CD4-positive, alpha-beta T cell (primary cell): ENCODE results near the gene PEG3. TPM values are rescaled to one million over a fixed set of nuclear protein-coding genes. Genes with fewer than 3 reads are reported as not detected.

Experiments
- ATAC-seq: fragments of 200-7000 bp; cut with Tn5 transposase; one replicate; pipeline ENCODE4 v1.10.0; 2022; ENCODE audit warnings: mild to moderate bottlenecking; ENCODE audit not compliant: poor library complexity
- CTCF ChIA-PET: fragments of 350-600 bp; sonication (Branson Sonifier 250); formaldehyde crosslinking; loops from one replicate; lab custom pipeline; 2021; ENCODE audit warnings: antibody characterized with exemption, inconsistent platforms; lab: Charles Lee
- POLR2A ChIA-PET: fragments of 350-600 bp; sonication (Branson Sonifier 250); formaldehyde crosslinking; loops from one replicate; lab custom pipeline; 2021; ENCODE audit warnings: antibody characterized with exemption, inconsistent platforms; lab: Charles Lee
- DNase-seq, 14 experiments: peaks; one replicate each; pipeline ENCODE4 v3.0.0-alpha.2; 2013 to 2020; ENCODE audit warnings: mixed read lengths in 2 of 14
- H3K27ac ChIP-seq, 2 donors: one replicate each; pipeline versions ENCODE4 v1.5.1 to v1.7.0; 2013; ENCODE audit warnings: low read length in 2 of 2, low read depth in 1 of 2, mild to moderate bottlenecking in 1 of 2
- H3K27me3 ChIP-seq, 2 experiments: 1 replicate in 1 of 2; 2 replicates in 1 of 2; pipeline versions ENCODE4 v1.6.1 to v1.7.0; 2013; ENCODE audit warnings: low read length in 2 of 2, control low read depth in 1 of 2, mild to moderate bottlenecking in 1 of 2, moderate library complexity in 1 of 2; ENCODE audit not compliant: insufficient read depth in 2 of 2, control insufficient read depth in 1 of 2
- H3K36me3 ChIP-seq: one replicate; pipeline ENCODE4 v1.6.1; 2013; ENCODE audit warnings: low read length, control low read depth; ENCODE audit not compliant: insufficient read depth
- H3K4me1 ChIP-seq: one replicate; pipeline ENCODE4 v1.6.1; 2013; ENCODE audit warnings: low read length, control low read depth; ENCODE audit not compliant: insufficient read depth
- H3K4me3 ChIP-seq: one replicate; pipeline ENCODE4 v1.5.1; 2013; ENCODE audit warnings: mild to moderate bottlenecking, low read length, moderate library complexity
- H3K9me3 ChIP-seq, 2 experiments: 1 replicate in 1 of 2; 2 replicates in 1 of 2; pipeline versions ENCODE4 v1.6.1 to v1.7.0; 2013; ENCODE audit warnings: low read length in 2 of 2, mild to moderate bottlenecking in 2 of 2, control low read depth in 1 of 2, moderate library complexity in 1 of 2; ENCODE audit not compliant: control insufficient read depth in 1 of 2, insufficient read depth in 1 of 2
- H3K27ac Mint-ChIP-seq: one replicate; pipeline ENCODE4 v1.8.0; 2020; ENCODE audit warnings: mixed read lengths
- H3K27me3 Mint-ChIP-seq: one replicate; pipeline ENCODE4 v1.8.0; 2021; ENCODE audit warnings: mixed read lengths
- H3K36me3 Mint-ChIP-seq: one replicate; pipeline ENCODE4 v1.8.0; 2021; ENCODE audit warnings: low read depth, mixed read lengths
- H3K4me1 Mint-ChIP-seq: one replicate; pipeline ENCODE4 v1.8.0; 2021; ENCODE audit warnings: low read depth, mixed read lengths
- H3K4me3 Mint-ChIP-seq: one replicate; pipeline ENCODE4 v1.8.0; 2020; ENCODE audit warnings: mild to moderate bottlenecking, mixed read lengths
- H3K9me3 Mint-ChIP-seq: one replicate; pipeline ENCODE4 v1.8.0; 2020; ENCODE audit warnings: mixed read lengths
- intact Hi-C, 2 experiments: fragments of 100-400 bp; cut with DNase I in 1 of 2; cut with micrococcal nuclease in 1 of 2; formaldehyde crosslinking; loops; one replicate each; pipeline versions ENCODE4 v1.15.1 to v1.9.0; 2023 to 2025; cut with DNase I, micrococcal nuclease
- total RNA-seq, 174 experiments: library from RNA in 2 of 174; stranded (reverse) in 2 of 174; gene quantifications; one replicate each; pipeline ENCODE4 v1.2.3 and lab custom pipeline; 2021 to 2026
- TF ChIP-seq, protein P1 (sequence below): fragments of 200-600 bp; IDR thresholded peaks from one replicate; pipeline ENCODE4 v1.8.0; 2022; ENCODE audit warnings: antibody characterized with exemption, mild to moderate bottlenecking

Gene PEG3
- total RNA-seq, 2 experiments from 2014 or later: 0.06 TPM; not detected in 1

DNA sequence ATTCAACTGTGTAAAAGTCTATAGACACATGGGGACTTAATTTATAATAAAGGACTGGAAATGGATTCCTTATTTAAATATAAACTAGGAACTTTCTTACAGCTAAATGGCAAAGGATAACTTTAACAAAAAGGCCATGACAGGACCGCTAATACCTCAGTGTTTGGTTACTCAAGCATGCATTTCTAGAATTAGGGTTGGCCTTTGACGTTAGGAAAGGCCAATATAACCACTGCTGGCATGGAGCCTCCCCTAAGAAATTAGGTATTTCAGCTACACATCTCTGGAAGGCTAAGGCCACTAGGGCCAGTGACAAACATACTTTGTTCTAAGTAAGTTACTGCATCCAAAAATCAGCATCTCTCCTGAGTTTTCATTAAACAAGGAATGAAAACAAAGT is 9.3 kb downstream of the PEG3 start:
- POLR2A ChIA-PET: no interaction called here
- CTCF ChIA-PET: no interaction called here
- peaks cover 17 to 27% of the 10 kb centered on the region in 2 experiments for H3K9me3 ChIP-seq
- H3K27me3 Mint-ChIP-seq: peaks cover 6% of the 10 kb centered on the region
- H3K27ac Mint-ChIP-seq: no peak overlapping the region
- H3K4me3 ChIP-seq: no peak overlapping the region
- no peak overlapping the region for H3K27ac ChIP-seq
- no peaks in the 10 kb centered on the region for H3K27me3 ChIP-seq
- TF ChIP-seq, protein P1, sequence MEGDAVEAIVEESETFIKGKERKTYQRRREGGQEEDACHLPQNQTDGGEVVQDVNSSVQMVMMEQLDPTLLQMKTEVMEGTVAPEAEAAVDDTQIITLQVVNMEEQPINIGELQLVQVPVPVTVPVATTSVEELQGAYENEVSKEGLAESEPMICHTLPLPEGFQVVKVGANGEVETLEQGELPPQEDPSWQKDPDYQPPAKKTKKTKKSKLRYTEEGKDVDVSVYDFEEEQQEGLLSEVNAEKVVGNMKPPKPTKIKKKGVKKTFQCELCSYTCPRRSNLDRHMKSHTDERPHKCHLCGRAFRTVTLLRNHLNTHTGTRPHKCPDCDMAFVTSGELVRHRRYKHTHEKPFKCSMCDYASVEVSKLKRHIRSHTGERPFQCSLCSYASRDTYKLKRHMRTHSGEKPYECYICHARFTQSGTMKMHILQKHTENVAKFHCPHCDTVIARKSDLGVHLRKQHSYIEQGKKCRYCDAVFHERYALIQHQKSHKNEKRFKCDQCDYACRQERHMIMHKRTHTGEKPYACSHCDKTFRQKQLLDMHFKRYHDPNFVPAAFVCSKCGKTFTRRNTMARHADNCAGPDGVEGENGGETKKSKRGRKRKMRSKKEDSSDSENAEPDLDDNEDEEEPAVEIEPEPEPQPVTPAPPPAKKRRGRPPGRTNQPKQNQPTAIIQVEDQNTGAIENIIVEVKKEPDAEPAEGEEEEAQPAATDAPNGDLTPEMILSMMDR: no peak
- H3K4me1 Mint-ChIP-seq: no peaks in the 10 kb centered on the region
- H3K36me3 ChIP-seq: no peaks in the 10 kb centered on the region
- DNase-seq (no peak), ATAC-seq (no peak)
- no peaks in the 10 kb centered on the region for H3K4me1 ChIP-seq
- H3K9me3 Mint-ChIP-seq: peaks cover 40% of the 10 kb centered on the region
- H3K36me3 Mint-ChIP-seq: peaks cover 15% of the 10 kb centered on the region
- H3K4me3 Mint-ChIP-seq: no peak overlapping the region
- intact Hi-C loops: no loop called here

DNA sequence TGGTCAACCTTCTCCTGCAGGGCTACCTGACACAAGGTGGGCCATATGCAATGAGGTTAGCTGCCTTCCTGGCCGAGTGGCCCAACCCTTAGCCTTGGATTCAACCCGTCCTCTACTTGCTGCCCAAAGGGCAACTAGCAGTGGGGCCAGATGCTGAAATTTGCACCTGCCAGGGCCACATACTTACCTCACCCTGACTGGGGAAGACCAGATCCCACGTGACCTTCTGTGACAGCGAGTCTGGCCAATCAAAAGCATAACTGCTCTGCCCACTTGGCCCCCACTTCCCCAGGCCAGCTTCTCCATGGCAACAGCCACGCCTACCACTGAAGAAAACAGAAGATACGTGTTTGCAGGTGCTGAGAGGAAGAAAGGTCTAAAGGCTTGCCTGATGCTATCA is 10.9 kb downstream of the PEG3 start:
- Histone ChIP-seq H3K4me1 (no peaks in the 10 kb centered on the region), H3K4me3 (no peak overlapping the region), H3K27me3 (no peaks in the 10 kb centered on the region), H3K27ac (no peak overlapping the region), H3K9me3 (peaks cover 14 to 17% of the 10 kb centered on the region in 2 experiments), H3K36me3 (no peaks in the 10 kb centered on the region)
- ChIA-PET POLR2A (no interaction called here), CTCF (no interaction called here)
- H3K36me3 Mint-ChIP-seq: no peaks in the 10 kb centered on the region
- intact Hi-C loops: no loop called here
- no peak for DNase-seq
- no peaks in the 10 kb centered on the region for H3K27me3 Mint-ChIP-seq
- TF ChIP-seq, protein P1: no peak
- no peak for ATAC-seq
- H3K27ac Mint-ChIP-seq: no peak overlapping the region
- H3K4me1 Mint-ChIP-seq: no peaks in the 10 kb centered on the region
- peaks cover 35% of the 10 kb centered on the region for H3K9me3 Mint-ChIP-seq
- H3K4me3 Mint-ChIP-seq: no peak overlapping the region

DNA sequence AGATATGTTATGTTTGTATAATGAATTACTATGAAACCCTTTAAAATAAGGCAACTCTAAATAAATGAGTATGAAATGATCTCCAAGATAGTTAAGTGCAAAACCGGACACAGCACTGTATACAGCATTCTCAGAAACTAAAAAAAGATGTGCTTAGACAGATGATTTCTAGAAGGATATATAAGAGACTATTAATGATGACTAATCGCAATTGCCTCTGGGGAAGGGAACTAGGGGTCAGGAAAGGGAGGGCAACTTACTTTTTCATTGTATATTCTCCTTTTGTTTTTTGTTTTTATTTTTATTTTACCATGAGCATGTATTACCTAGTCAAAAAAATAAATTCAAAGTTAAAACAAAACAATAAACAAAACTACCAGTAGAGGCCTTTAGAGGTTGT is 12.8 kb downstream of the PEG3 start:
- DNase-seq (no peak), ATAC-seq (no peak)
- H3K4me1 ChIP-seq: no peaks in the 10 kb centered on the region
- no peaks in the 10 kb centered on the region for H3K27me3 ChIP-seq
- H3K27ac Mint-ChIP-seq: no peak overlapping the region
- CTCF ChIA-PET: no interaction called here
- no peak overlapping the region for H3K27ac ChIP-seq
- H3K4me3 Mint-ChIP-seq: no peak overlapping the region
- intact Hi-C loops: no loop called here
- no peaks in the 10 kb centered on the region for H3K4me1 Mint-ChIP-seq
- H3K4me3 ChIP-seq: no peak overlapping the region
- POLR2A ChIA-PET: no interaction called here
- H3K27me3 Mint-ChIP-seq: no peaks in the 10 kb centered on the region
- peaks cover 28% of the 10 kb centered on the region for H3K9me3 Mint-ChIP-seq
- TF ChIP-seq, protein P1: no peak
- H3K36me3 ChIP-seq: no peaks in the 10 kb centered on the region
- H3K36me3 Mint-ChIP-seq: no peaks in the 10 kb centered on the region
- H3K9me3 ChIP-seq: peaks cover 12 to 35% of the 10 kb centered on the region in 2 experiments
